Mononuclear cell (primary cell): Measurements from ENCODE around the gene CSTF1. TPM values are rescaled to one million over a fixed set of nuclear protein-coding genes. Genes with fewer than 3 reads are reported as not detected.
A peak's percentile ranks its signal among the peaks of the same experiment; 100 is the strongest.
"Not testable (repeated sequence)": the region's sequence is repeated elsewhere in the genome, so short reads cannot be mapped to it uniquely, and the experiment has no call there.

Experiments used
- H3K27me3 ChIP-seq: 2 replicates; pipeline ENCODE4 v1.6.0; 2011; ENCODE audit warnings: low read length, control low read depth; ENCODE audit not compliant: insufficient read depth
- H3K4me1 ChIP-seq: 2 replicates; pipeline ENCODE4 v1.5.1; 2011; ENCODE audit warnings: mild to moderate bottlenecking, low read length, control low read depth; ENCODE audit not compliant: insufficient read depth
- H3K4me3 ChIP-seq: 2 replicates; pipeline ENCODE4 v1.5.1; 2011; ENCODE audit warnings: mild to moderate bottlenecking, low read length, moderate library complexity
- H3K9me3 ChIP-seq: 2 replicates; pipeline ENCODE4 v1.5.1; 2011; ENCODE audit warnings: low read depth, mild to moderate bottlenecking, control low read depth, low read length
- total RNA-seq: library from RNA; depleted of rRNA; stranded (reverse); fragments of >200 nt; gene quantifications from one replicate; pipeline ENCODE4 v1.2.3, GENCODE V29; 2012

Gene CSTF1
- total RNA-seq, 1 donor: 32.6 TPM

GRCh38 chr20:56383334-56383733 is 9.1 kb upstream of the CSTF1 start:
- H3K4me3 ChIP-seq: no peak overlapping the region
- H3K27me3 ChIP-seq: no peaks in the 10 kb centered on the region
- peaks cover 3% of the 10 kb centered on the region for H3K4me1 ChIP-seq
- no peaks in the 10 kb centered on the region for H3K9me3 ChIP-seq

- no peaks in the 10 kb centered on the region for H3K4me1 ChIP-seq
- H3K9me3 ChIP-seq: no peaks in the 10 kb centered on the region
- no peaks in the 10 kb centered on the region for H3K27me3 ChIP-seq
- H3K4me3 ChIP-seq: no peak overlapping the region
These were observed 7.3 kb upstream of the CSTF1 start for GRCh38 chr20:56385130-56385529.

DNA sequence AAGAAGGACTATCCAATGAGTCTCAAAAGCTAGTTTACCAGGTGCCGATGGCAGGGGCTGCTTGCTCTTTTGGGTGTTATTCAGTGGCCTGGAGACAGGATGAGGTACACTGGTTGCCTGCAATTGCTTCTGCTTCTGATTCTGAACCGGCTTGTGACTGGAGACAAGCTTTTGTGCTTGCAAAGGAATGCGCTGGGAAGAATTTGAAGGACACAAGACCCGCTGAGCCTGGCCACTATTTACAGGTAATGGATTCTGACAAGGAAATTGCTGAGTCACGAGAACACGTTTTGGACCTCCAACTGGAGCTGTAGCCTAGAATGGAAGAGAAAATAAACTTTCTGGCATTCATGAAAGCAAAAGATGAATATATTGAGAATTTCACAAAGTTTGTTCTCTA is 6.2 kb upstream of the CSTF1 start:
- Histone ChIP-seq H3K4me1 (peaks cover 10% of the 10 kb centered on the region), H3K4me3 (no peak overlapping the region), H3K9me3 (no peaks in the 10 kb centered on the region), H3K27me3 (no peaks in the 10 kb centered on the region)

DNA sequence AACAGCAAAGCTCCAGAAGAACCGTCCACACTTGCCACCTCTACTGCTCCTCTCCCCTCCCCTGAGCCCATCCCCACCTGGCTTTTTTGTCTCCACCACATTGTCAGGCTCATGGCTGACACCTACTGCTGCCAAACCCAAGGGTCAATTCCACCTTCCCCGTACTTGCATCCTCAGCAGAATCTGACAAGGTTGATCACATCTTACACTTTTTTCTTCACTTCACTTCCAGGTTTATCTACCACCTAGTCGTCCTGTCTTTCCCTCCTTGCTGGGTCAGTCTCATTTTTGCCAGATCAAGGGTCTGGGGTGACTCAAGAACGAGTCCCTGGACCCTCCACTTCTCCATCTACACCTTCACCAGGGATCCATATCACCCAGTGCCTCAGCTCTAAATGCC is 3.6 kb upstream of the CSTF1 start:
- H3K4me3 ChIP-seq: no peak overlapping the region
- H3K9me3 ChIP-seq: no peaks in the 10 kb centered on the region
- peaks cover 22% of the 10 kb centered on the region for H3K4me1 ChIP-seq
- H3K27me3 ChIP-seq: no peaks in the 10 kb centered on the region

DNA sequence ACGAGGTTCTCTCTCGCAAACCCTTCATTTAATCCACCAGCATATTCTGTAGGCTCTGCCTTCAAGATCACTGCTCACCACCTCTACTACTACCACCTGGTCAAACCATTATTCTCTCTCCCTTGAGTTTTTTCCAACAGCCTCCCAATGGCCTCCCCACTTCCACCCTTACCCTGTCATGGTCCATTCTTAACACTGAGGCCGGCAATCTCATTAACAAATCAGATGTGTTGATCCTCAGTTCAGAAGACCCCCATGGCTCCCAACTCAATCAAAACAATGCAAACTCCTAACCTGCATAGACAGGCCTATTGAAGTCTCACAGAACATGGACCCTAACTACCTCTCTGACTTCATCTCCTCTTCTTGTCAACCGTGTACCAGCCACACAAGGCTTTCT is 2.6 kb upstream of the CSTF1 start:
- Histone ChIP-seq H3K9me3 (no peaks in the 10 kb centered on the region), H3K4me3 (no peak overlapping the region), H3K27me3 (no peaks in the 10 kb centered on the region), H3K4me1 (peaks cover 24% of the 10 kb centered on the region)

DNA sequence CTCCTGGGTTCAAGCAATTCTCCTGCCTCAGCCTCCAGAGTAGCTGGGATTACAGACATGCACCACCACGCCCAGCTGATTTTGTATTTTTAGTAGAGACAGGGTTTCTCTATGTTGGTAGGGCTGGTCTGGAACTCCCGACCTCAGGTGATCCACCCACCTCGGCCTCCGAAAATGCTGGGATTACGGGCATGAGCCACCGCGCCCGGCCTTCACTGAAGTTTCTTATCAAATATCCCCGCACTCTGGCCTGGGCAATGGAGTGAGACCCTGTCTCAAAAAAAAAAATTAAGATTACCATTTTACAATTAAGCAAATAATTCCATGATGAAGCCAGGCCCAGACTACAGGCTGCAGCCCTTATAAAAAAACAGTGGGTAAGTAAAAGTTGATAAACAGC is 2.0 kb upstream of the CSTF1 start:
- not testable (repeated sequence) for H3K9me3 ChIP-seq, H3K4me3 ChIP-seq, H3K27me3 ChIP-seq
- H3K4me1 ChIP-seq: peaks cover 24% of the 10 kb centered on the region

DNA sequence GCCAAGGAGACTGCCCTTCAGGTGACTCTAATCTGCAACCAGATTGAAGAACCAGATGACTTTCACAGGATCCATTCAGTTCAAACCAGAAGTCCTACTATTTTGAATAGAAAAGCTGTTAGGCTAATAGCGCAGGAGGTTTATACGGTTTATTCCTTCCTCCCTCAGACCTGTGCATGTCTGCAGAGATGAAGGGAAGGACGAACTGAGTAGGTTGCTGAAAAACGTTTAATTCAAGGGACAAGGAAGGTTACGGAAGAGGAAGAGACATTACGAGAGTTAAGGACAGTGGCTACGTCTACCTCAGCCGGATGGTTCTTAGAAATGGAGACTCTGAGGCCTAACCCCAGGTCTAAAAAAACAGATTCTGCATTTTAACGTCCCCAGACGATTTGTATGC is 1.4 kb upstream of the CSTF1 start:
- Histone ChIP-seq H3K4me3 (no peak overlapping the region), H3K9me3 (no peaks in the 10 kb centered on the region), H3K27me3 (no peaks in the 10 kb centered on the region), H3K4me1 (peaks cover 24% of the 10 kb centered on the region)

DNA sequence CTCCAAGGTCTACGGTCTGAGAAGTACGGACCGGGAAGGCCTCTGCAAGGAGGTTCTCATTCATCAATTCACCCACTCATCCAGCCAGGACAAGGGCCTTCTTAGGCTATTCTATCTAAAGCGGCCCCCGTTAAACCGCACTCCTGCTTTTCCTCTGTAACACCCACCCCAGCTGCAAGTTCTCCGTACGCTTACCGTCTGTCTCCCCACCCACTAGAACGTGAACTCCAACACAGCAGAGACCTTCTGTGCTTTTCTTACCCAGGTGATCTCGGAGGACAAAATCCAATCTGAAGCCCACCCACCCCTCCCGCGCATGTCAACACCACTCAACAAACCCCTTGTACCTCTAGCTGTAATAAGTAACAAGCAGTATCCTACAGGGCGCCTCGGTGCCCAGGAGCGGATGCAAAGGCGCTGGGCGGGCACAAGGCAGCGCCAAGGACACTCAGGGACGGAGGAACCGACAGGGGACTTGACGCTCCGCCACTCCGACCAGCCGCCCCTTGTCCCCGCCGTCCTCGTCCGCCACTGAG is 781 bp upstream of the CSTF1 start:
- no peaks in the 10 kb centered on the region for H3K27me3 ChIP-seq
- peaks cover 24% of the 10 kb centered on the region for H3K4me1 ChIP-seq
- no peaks in the 10 kb centered on the region for H3K9me3 ChIP-seq
- peak overlapping the region; percentile 92 for H3K4me3 ChIP-seq

- H3K4me3 ChIP-seq: peak overlapping the region; percentile 92
- peaks cover 24% of the 10 kb centered on the region for H3K4me1 ChIP-seq
- H3K27me3 ChIP-seq: no peaks in the 10 kb centered on the region
- H3K9me3 ChIP-seq: no peaks in the 10 kb centered on the region
These were observed 537 bp downstream of the CSTF1 start for GRCh38 chr20:56392881-56393482.

- H3K4me1 ChIP-seq: peaks cover 24% of the 10 kb centered on the region
- no peak overlapping the region for H3K4me3 ChIP-seq
- no peaks in the 10 kb centered on the region for H3K27me3 ChIP-seq
- H3K9me3 ChIP-seq: no peaks in the 10 kb centered on the region
These were observed 1.2 kb downstream of the CSTF1 start for GRCh38 chr20:56393653-56394052.

- Histone ChIP-seq H3K27me3 (no peaks in the 10 kb centered on the region), H3K4me3 (no peak overlapping the region), H3K4me1 (peaks cover 24% of the 10 kb centered on the region), H3K9me3 (no peaks in the 10 kb centered on the region)
These were observed 2.7 kb downstream of the CSTF1 start for GRCh38 chr20:56395166-56395565.

DNA sequence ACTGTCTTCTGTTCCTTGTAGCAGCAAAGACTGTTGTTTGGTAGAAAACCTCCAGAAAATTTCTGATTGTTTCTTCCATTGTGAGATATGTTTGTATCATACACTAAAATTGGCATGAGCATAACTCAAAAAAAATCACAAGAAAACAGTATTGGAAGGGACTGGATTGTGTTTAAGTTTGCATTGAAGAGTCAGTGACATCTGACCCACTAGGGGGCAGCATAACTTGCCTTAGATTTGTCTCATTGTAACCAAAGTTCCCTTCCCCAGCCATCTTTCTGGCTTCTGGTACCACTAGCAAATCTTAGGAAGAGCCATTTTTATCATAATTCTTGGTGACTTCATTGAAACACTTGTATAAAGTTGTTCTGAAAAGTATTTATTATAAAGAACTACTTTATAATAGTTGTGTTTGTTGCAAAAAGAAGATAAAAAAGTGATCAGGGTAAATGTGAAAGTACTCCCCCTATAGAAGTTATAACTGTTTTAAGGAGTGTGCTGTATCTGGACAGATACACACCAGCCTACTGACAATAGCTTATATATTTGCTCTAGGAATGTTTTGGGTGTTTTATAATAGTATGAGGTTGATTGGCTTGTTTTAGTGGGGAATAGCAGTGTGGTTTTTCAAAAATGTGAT is 7.7 kb downstream of the CSTF1 start:
- no peaks in the 10 kb centered on the region for H3K4me1 ChIP-seq
- no peaks in the 10 kb centered on the region for H3K27me3 ChIP-seq
- no peak overlapping the region for H3K4me3 ChIP-seq
- no peaks in the 10 kb centered on the region for H3K9me3 ChIP-seq

DNA sequence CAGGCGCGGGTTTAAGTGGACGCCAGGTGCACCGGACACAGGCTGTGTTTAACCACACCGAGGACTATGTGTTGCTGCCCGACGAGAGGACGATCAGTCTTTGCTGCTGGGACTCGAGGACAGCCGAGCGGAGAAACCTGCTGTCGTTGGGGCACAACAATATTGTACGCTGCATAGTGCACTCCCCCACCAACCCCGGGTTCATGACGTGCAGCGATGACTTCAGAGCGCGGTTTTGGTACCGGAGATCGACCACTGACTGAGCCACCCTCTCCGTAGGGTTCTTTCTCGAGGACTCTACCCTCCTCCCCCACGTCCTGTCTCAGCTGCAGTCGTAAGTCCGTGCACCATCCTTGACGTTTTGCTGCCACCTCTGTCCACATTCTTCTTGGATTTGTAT is 11.0 kb downstream of the CSTF1 start:
- Histone ChIP-seq H3K9me3 (no peaks in the 10 kb centered on the region), H3K4me1 (no peaks in the 10 kb centered on the region), H3K4me3 (no peak overlapping the region), H3K27me3 (no peaks in the 10 kb centered on the region)

DNA sequence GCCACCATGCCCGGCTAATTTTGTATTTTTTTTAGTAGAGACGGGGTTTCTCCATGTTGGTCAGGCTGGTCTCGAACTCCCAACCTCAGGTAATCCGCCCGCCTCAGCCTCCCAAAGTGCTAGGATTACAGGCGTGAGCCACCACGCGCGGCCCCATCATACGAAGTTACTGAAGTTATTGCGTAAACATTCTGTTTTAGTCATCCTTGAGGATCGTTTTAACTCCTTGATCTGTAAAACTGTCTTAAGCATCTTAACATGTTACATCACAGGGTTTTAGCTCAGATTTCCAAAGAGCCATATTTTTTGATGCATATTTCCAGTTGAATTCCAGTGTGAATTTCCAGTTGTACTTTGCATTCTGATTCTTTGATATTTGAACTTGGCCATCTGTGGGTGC is 12.9 kb downstream of the CSTF1 start:
- H3K4me3 ChIP-seq, H3K9me3 ChIP-seq, H3K27me3 ChIP-seq: not testable (repeated sequence)
- peaks cover 10% of the 10 kb centered on the region for H3K4me1 ChIP-seq

- H3K27me3 ChIP-seq: no peaks in the 10 kb centered on the region
- peaks cover 24% of the 10 kb centered on the region for H3K4me1 ChIP-seq
- H3K4me3 ChIP-seq: no peak overlapping the region
- no peaks in the 10 kb centered on the region for H3K9me3 ChIP-seq
These were observed 14.5 kb downstream of the CSTF1 start for GRCh38 chr20:56406910-56407309.

GRCh38 chr20:56409521-56409920 is 17.1 kb downstream of the CSTF1 start:
- no peak overlapping the region for H3K4me3 ChIP-seq
- H3K27me3 ChIP-seq: no peaks in the 10 kb centered on the region
- H3K4me1 ChIP-seq: peaks cover 46% of the 10 kb centered on the region
- no peaks in the 10 kb centered on the region for H3K9me3 ChIP-seq
